HG03175 (cell line): Measurements from ENCODE around the gene POM121C.
"Not testable (repeated sequence)": the region's sequence is repeated elsewhere in the genome, so short reads cannot be mapped to it uniquely, and the experiment has no call there.

Source experiments
- ATAC-seq: cut with Tn5 transposase; IDR thresholded peaks from one replicate; pipeline ENCODE4 v1.9.1; 2021; ENCODE audit warnings: mild to moderate bottlenecking, moderate library complexity; ENCODE audit not compliant: unreplicated experiment

POM121C gene

DNA sequence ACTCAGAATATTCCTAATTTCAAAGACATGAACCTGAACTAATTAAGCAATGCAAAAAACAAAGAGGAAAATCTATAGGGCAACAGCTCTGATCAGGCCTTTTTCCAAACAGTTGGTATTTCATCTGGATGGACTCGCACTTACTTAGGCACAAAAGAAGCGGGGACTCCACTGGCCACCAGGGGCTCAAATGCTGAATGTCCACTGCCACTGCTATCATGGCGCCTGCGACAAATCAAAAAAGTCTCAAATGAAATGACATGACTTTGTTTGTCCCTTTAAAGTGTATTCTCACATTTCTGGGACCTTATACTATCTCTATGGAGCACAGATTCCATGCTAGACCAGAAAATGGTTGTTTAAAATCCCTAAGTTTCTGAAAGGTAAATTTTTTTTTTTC lies 47.1 kb downstream of the POM121C start:
- ATAC-seq: not testable (repeated sequence)

DNA sequence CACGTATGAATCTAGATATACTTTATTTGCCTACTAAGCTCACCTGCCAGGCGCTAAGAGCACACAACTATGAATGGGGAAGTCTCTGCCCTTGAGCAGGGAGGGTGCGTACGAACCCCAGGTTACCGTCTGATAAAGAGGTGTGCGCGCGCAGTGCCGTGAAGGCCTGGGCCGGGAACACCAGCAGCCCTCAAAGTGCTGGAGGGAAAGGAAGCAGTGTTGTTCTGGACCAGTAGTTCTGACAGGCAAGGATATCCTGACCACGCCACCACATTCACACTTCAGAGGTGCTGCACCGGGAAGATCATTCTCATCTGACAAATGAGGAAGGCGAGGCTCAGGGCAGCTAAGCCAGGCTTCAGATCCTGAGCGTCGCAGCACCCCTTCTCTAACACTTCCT lies 62.6 kb downstream of the POM121C start:
- ATAC-seq: not testable (repeated sequence)

DNA sequence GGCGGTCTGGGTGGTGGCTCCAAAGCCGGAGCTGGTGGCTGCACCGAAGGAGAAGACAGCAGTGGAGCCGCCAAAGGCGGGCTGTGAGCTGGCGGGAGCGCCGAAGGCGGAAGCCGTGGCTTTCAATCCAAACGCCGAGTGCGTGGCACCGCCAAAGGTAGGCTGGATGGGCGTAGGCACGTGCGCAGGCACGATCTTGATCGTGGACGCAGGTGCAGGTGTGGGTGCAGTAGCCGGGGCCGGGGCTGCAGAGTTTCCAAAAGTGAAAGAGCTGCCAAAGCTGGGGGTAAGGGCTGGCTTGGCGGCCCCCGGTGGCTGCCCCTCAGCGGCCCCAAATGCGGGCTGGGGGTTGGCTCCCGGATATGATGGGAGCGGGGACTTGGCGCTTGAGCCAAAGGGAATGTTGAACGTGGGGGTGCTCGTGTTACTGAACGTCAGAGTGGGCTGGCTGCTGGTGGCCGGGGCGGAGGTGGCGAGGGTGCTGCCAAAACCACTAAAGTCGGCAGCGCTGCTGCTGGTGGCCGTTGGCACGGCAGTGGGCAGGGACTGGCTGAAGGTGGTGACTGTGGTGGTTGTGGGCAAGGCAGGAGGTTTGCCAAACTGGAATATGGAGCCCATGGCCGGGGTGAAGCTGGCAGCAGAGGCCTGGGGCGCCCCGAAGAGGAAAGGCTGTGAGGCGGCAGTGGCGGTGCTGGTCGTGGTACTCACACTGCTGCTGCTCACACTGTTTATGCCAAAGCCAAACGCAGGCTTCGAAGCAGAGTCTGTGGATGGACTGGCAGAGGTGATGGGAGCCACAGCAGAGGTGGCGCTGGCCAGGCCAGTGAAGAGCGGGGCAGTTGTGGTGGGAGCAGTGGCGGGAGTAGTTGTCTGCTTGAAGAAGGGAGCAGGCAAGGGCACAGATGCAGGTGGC lies 64.0 kb downstream of the POM121C start:
- not testable (repeated sequence) for ATAC-seq

DNA sequence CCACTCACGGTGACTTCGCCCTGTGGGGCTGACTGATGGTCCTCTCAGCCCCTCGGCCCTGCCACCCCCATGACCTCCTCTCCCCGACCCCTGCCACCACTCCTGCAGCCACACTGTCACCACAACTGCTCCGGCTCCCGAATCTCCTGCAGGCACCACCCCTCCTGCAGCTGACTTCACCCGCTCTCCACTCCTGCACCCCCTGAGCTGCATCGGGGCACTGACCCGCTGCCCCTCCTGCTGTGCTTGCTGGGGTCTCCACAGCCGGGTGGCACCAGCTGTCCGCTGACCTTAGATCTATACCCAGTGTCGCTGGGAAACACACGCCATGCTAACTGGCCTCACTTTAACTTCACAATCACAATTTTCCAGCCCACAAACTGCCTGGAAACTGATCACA lies 65.9 kb downstream of the POM121C start:
- ATAC-seq: not testable (repeated sequence)

DNA sequence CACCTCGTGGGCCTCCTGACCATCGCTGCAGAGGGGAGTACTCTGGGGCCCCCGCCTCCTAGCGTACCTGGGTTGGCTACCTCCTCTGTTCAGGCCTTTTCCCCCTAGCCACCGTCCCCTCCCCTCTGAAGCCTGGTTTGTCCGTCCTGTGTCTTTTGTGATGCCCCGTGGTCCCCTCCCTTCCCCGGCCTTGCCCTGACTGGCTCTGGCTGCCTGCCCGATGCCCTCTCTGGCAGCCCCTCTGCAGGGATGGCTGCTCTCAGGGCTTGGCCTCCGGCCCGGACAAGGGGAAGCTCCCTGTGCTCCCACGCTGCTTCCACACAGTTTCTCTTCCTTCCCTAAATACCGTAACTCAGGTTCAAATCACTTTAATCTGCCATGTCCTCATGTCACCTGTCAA lies 66.4 kb downstream of the POM121C start:
- ATAC-seq: not testable (repeated sequence)

DNA sequence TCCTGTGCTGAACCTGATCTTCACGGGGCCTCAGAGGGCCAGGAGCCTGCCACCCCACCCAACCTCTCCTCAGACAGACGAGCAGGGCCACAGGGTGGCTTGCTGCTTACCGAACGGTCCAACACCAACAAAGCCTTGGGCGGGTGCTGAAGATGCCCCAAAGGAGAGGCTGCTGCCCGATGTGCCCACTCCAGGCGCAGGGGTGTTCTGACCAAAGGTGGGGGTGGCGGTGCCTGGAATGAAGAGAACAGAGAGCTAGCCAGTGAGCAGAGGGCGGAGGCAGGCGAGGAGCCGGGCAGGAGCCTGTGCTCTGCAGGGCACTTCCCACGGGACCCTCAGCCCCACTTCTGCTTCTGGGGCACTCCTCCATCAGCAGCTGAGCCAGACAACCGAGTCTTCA lies 66.9 kb downstream of the POM121C start:
- ATAC-seq: not testable (repeated sequence)

DNA sequence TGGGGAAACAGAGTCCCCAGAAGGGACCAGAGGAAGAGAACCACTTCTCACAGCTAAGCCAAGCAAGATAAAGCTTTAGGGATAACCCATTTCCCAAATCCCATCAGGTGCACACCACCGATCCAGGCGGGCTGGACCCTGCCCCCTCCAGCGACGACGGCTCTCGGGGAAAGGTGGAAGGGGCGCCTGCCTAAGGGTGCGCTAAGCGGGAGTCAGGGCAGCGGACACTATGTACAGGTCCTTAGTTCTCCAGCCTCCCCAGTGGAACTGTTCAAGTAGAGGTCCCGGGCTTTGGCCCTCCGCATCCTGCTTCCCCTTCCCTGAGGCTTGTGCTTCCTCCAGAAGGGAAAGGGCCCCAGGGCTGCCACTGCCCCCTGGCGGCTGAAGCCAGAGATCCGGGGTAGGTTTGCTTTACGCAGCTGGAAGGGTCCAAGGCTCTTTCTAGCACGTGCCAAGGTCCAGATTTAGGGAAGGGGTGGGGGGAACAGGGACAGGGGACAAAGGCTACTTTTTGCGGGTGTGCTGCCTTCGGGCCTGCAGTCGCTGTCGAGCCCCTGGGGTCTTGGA lies 67.7 kb downstream of the POM121C start:
- not testable (repeated sequence) for ATAC-seq

DNA sequence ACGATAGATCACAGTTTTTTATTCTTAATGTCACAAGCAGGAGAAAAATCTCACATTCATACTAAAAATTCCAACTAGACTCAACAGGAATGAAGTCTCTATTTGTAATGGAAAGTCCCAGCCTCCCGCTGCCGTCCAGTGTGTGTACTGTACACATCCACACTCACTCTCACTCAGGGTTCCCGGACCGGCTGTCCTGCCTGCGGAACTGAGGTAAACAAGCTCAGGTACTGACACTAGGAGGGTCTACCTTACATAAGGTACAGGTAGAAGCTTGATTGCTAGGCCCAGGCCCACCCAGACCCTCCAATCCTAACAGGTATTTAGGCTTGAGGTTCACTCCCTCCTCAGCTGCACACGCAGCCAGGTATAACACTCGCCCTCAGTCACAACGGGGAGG lies 69.3 kb downstream of the POM121C start:
- not testable (repeated sequence) for ATAC-seq

DNA sequence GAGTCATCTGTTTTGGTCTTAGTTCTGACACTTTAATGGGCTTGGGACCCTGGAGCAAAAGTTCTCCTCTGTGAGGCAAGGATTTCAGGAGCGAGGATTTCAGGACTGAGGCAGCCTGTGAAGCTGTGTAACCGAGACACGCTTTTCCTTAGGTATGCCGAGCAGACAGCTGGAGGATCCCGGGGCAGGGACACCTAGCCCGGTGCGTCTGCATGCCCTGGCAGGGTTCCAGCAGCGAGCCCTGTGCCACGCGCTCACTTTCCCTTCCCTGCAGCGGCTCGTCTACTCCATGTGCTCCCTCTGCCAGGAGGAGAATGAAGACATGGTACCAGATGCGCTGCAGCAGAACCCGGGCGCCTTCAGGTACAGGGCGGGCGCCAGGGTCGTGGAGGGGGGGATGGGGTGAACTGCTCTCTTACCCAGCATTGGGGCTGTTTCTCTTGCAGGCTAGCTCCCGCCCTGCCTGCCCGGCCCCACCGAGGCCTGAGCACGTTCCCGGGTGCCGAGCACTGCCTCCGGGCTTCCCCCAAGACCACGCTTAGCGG lies 70.2 kb downstream of the POM121C start:
- ATAC-seq: not testable (repeated sequence)

DNA sequence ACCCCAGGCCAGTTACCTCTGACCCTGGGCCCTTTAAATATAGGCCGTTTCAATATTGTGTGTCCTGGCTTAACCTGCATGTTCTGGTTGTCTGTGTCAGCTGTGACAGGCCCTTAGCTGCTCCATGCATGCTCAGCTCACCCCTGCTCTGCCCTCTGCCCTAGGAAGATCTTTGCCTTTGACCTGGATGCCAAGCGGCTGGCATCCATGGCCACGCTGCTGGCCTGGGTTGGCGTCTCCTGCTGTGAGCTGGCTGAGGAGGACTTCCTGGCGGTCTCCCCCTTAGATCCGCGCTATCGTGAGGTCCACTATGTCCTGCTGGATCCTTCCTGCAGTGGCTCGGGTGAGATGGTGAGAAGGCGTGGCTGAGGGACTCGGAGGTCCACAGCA lies 70.7 kb downstream of the POM121C start:
- not testable (repeated sequence) for ATAC-seq

DNA sequence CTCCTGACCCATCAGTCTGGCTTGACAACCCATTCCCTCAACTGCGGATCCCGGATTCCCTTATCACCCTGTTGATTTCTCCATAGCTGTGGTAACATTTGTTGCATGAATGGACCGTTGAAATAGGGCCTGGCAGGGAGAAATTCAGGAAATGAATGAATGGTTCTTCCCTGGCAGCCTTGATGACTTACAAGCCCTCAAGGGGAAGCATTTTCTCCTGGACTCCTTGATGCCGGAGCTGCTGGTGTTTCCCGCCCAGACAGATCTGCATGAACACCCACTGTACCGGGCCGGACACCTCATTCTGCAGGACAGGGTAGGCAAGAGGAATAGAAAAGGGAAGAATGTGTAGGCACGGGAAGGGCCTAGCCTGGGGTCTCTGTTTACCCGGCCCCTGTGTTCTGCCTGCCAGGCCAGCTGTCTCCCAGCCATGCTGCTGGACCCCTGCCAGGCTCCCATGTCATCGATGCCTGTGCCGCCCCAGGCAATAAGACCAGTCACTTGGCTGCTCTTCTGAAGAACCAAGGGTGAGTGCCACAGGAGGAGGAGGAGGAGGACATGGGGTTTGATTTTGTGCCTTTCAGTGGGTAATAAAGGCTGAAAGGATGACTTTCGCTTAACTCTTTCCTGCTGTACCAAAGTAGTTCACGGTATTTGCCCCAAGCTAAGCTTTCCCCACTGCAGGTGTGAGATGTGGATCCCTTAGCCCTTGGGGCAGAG lies 71.2 kb downstream of the POM121C start:
- not testable (repeated sequence) for ATAC-seq

DNA sequence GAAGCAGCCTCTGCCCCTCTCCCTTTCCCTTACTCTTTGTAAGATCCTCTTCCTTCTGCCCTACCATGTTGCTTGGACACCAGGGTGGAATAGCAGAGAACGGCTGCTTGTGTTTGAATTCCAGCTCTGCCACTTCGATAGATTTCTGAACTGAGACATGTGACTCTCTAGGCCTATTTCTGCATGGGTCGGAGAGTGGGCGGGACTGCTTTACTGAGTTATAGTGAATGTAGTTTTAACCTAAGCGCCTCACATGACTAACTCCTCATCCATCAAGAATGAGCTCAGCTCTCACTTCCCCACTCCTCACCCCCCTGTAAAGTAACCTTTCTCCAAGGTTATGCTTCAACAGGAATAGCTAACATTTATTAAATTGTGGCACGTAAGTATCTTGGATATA lies 71.9 kb downstream of the POM121C start:
- not testable (repeated sequence) for ATAC-seq

DNA sequence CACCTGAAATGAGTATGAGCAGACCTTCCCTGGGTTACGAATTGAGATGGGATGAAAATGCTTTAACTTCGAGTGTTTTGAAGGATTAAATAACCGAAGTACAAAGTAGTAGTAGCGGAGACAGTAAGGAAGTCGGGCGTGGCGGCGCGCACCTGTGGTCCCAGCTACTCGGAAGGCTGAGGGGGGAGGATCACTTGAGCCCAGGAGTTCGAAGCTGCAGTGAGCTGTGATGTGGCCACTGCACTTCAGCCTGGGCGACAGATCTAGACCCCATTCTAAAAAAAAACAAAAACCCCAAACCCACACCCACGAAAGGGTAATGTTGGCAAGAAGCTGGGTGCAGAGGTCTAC lies 75.3 kb downstream of the POM121C start:
- peak; percentile 6 for ATAC-seq

DNA sequence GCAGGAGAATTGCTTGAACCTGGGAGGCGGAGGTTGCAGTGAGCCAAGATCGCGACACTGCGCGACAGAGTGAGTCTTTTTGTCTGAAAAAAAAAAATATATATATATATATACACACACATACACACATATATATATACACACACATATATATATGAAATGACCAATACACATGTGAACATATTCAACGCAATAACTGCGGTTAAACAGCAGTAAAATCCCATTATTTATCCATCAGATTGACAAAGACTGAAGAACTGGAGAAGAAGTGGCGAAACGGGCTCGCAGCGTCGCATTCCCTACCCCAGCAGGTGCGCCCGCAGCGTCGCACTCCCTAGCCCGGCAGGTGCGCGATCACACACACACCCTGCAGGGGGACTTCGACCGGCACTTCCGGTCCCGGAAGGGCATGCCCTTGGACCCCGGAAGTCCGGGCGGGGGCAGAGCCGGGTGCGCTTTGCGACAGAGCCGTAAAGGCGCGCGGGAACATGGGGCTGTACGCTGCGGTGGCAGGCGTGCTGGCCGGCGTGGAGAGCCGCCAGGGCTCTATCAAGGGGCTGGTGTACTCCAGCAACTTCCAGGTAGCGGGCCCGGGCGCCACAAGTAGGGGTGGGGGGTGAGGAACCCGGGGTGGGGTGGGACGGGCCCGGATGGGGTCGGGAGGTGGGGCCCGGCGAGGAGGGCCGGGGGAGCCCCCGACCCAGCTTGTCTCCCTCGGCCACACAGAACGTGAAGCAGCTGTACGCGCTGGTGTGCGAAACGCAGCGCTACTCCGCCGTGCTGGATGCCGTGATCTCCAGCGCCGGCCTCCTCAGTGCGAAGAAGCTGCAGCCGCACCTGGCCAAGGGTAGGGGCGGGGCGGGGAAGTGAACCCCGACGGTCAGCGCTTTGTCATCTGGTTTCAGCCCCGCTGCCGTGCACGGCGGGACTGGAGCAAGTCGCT lies 75.9 kb downstream of the POM121C start:
- peak; percentile 93 for ATAC-seq

DNA sequence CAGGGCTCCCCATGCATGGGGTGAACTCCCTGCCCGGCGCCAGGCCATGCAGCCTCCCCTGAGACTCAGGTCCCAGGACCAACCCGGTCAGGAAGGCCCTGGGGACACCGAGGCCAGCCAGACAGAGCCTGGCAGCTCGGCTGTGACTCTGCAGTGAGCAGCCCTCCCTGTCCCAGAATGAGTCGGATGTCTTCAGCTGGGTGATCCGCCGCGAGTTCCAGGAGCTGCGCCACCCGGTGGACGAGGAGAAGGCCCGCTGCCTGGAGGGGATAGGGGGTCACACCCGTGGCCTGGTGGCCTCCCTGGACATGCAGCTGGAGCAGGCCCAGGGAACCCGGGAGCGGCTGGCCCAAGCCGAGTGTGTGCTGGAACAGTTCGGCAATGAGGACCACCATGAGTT lies 81.4 kb downstream of the POM121C start:
- not testable (repeated sequence) for ATAC-seq

DNA sequence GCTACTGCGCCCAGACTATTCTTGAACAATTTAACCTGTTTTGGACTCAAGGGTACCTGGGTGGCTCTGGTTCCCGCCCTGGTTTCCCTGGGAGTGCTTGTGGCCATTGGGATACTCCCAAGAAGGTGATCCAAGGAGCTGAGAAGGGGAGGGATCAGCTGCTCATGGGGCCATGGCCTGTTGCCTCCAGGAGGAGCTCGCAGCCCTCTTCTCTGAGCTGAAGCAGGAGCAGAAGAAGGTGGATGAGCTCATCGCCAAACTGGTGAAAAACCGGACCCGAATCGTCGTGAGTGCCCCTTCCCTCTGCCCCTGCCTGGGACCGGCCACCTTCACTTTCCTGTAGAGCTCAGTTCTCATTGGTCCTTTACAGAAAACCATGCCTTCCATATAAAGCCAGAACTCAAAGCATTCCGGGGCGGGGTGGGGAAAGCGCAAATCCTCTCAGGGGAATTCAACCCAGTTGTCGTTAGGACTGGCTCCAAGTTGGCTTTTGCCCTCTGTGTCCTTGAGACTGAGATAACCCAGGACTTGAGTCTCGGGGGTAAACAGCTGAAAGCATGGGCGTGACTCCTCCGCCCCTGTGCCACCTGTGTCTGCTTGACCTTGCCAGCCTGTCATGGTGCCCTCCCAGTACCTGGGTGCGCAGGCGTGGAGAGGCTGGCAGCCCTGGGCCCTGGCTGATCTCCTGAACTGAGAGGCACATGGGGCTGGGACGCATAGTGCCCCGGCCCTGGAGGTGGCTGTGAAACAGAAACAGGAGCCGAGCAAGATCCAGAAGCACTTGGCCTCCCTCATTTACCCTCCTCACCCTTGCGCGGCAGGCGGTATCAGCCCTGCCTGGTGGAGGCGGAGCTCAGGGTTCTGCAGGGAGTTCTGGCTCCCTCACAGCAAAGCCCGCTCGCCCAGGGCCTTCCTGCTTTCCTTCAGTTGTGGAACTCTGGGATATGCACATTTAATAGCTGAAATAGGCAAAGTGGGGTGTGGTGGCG lies 82.3 kb downstream of the POM121C start:
- ATAC-seq: not testable (repeated sequence)

DNA sequence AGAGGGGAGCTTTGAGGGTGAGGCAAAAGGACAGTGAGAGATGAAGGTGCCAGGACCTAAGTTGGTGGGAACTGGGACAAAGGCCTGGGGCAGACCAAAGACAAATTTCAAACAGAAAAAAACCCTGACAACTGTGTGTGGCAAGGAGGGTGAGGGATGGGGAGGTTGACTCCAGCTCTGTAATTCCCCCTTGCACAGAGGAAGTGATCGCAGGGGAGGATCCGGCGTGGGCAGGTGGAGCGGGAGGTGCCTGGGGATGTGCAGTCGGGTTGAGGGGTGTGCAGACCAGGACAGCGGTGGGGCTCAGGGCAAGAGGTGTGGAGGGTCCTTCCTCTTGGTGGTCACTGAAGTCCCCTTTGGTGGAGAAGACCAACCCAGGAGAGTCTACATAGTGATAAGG lies 85.5 kb downstream of the POM121C start:
- not testable (repeated sequence) for ATAC-seq

DNA sequence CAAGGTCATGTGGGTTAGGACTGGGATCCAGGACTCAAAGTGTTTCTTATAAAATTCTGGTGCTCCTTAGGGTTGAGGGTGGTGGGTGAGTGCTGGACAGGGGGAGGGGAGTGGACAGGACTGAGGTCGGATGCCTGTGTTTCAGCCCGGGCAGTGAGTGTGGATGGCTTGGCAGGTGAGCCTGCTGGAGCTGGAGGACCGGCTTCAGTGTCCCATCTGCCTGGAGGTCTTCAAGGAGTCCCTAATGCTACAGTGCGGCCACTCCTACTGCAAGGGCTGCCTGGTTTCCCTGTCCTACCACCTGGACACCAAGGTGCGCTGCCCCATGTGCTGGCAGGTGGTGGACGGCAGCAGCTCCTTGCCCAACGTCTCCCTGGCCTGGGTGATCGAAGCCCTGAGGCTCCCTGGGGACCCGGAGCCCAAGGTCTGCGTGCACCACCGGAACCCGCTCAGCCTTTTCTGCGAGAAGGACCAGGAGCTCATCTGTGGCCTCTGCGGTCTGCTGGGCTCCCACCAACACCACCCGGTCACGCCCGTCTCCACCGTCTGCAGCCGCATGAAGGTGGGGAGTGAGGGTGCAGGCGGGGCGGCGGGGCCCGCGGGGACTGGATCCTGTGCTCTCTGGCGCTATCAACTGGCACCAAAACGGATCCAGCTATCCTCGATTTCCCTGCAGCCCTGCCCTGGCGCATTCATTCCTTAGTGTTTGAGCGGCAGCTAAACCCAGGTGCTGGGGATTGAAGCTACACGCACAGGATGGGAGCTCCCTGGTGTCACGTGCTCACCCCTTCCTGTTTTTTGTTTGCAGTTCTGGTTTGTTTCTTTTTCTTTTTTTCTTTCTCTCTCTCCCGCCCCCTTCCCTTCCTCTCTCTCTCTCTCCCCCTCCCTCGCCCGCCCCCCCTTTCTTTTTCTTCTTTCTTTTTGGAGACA lies 87.1 kb downstream of the POM121C start:
- ATAC-seq: peak; percentile 55
